CD14-positive monocyte (primary cell): ENCODE data around the gene GRK5. TPM values are rescaled to one million over a fixed set of nuclear protein-coding genes. Genes with fewer than 3 reads are reported as not detected.

Experiments used
- DNase-seq, 3 donors: peaks; one replicate each; pipeline ENCODE4 v3.0.0-alpha.2; 2011 to 2022
- H2AFZ ChIP-seq: 2 replicates; pipeline ENCODE4 v1.6.0; 2012; ENCODE audit warnings: mild to moderate bottlenecking, low read depth, low read length, inconsistent platforms; ENCODE audit not compliant: insufficient read depth, poor library complexity, severe bottlenecking
- H3K27ac ChIP-seq, 2 donors: 1 replicate in 1 of 2; 2 replicates in 1 of 2; pipeline ENCODE4 v1.5.1; 2012 to 2013; ENCODE audit warnings: low read length in 2 of 2, control low read depth in 1 of 2, inconsistent platforms in 1 of 2, low read depth in 1 of 2, mild to moderate bottlenecking in 1 of 2
- H3K27me3 ChIP-seq, 2 donors: one replicate each; pipeline versions ENCODE4 v1.6.0 to v1.6.1; 2011 to 2013; ENCODE audit warnings: low read length in 2 of 2; ENCODE audit not compliant: control insufficient read depth in 2 of 2, insufficient read depth in 2 of 2
- H3K36me3 ChIP-seq, 2 donors: replicated peaks in 1 of 2; 1 replicate in 1 of 2; 2 replicates in 1 of 2; pipeline versions ENCODE4 v1.5.1 to v1.6.1; 2012 to 2013; ENCODE audit warnings: low read length in 2 of 2, control low read depth in 1 of 2, inconsistent platforms in 1 of 2, mild to moderate bottlenecking in 1 of 2; ENCODE audit not compliant: insufficient read depth in 2 of 2, control insufficient read depth in 1 of 2
- H3K4me1 ChIP-seq, 2 donors: 1 replicate in 1 of 2; 2 replicates in 1 of 2; pipeline versions ENCODE4 v1.5.1 to v1.6.1; 2012 to 2013; ENCODE audit warnings: low read length in 2 of 2, control low read depth in 1 of 2, inconsistent platforms in 1 of 2, mild to moderate bottlenecking in 1 of 2, moderate library complexity in 1 of 2; ENCODE audit not compliant: insufficient read depth in 2 of 2, control insufficient read depth in 1 of 2
- H3K4me2 ChIP-seq: replicated peaks from 2 replicates; pipeline ENCODE3; 2012; ENCODE audit warnings: low read length, moderate library complexity, mild to moderate bottlenecking; ENCODE audit not compliant: poor library complexity, severe bottlenecking; ENCODE audit errors: extremely low read depth
- H3K4me3 ChIP-seq, 3 experiments: fragments of 200-600 bp in 1 of 3; sonication (generic) in 1 of 3; replicated peaks in 1 of 3; 1 replicate in 2 of 3; 2 replicates in 1 of 3; pipeline ENCODE4 v1.5.1; 2011 to 2013; ENCODE audit warnings: low read length in 3 of 3, mild to moderate bottlenecking in 3 of 3, control low read depth in 2 of 3, low read depth in 2 of 3, inconsistent platforms in 1 of 3, moderate library complexity in 1 of 3
- H3K79me2 ChIP-seq: 2 replicates; pipeline ENCODE4 v1.6.0; 2012; ENCODE audit warnings: mild to moderate bottlenecking, control low read depth, inconsistent platforms, low read length, moderate library complexity; ENCODE audit not compliant: insufficient read depth
- H3K9ac ChIP-seq: 2 replicates; pipeline ENCODE4 v1.6.0; 2017; ENCODE audit warnings: low read length, mild to moderate bottlenecking; ENCODE audit not compliant: insufficient read depth, poor library complexity, severe bottlenecking
- H3K9me3 ChIP-seq, 2 donors: replicated peaks in 1 of 2; 1 replicate in 1 of 2; 2 replicates in 1 of 2; pipeline versions ENCODE4 v1.5.1 to v1.6.1; 2012 to 2013; ENCODE audit warnings: low read length in 2 of 2, control low read depth in 1 of 2; ENCODE audit not compliant: control insufficient read depth in 1 of 2, insufficient read depth in 1 of 2
- H4K20me1 ChIP-seq: 2 replicates; pipeline ENCODE4 v1.6.0; 2012; ENCODE audit warnings: mild to moderate bottlenecking, low read length, control low read depth, moderate library complexity; ENCODE audit not compliant: insufficient read depth
- H3K27ac Mint-ChIP-seq, 7 donors: one replicate each; pipeline ENCODE4 v1.8.0; 2020; ENCODE audit warnings: mild to moderate bottlenecking in 7 of 7, mixed read lengths in 7 of 7, moderate library complexity in 6 of 7, inconsistent platforms in 2 of 7
- H3K27me3 Mint-ChIP-seq, 3 donors: one replicate each; pipeline ENCODE4 v1.8.0; 2021 to 2022; ENCODE audit warnings: low read depth in 3 of 3, mild to moderate bottlenecking in 3 of 3, mixed read lengths in 3 of 3, moderate library complexity in 3 of 3, inconsistent platforms in 1 of 3
- H3K36me3 Mint-ChIP-seq, 2 donors: one replicate each; pipeline ENCODE4 v1.8.0; 2020; ENCODE audit warnings: mixed read lengths in 2 of 2, inconsistent platforms in 1 of 2, mild to moderate bottlenecking in 1 of 2
- H3K4me1 Mint-ChIP-seq: one replicate; pipeline ENCODE4 v1.8.0; 2020; ENCODE audit warnings: mild to moderate bottlenecking, mixed read lengths
- H3K4me3 Mint-ChIP-seq, 2 donors: one replicate each; pipeline ENCODE4 v1.8.0; 2020; ENCODE audit warnings: mild to moderate bottlenecking in 2 of 2, mixed read lengths in 2 of 2, moderate library complexity in 1 of 2
- H3K9me3 Mint-ChIP-seq, 7 donors: one replicate each; pipeline ENCODE4 v1.8.0; 2020 to 2022; ENCODE audit warnings: mixed read lengths in 7 of 7, mild to moderate bottlenecking in 6 of 7, moderate library complexity in 6 of 7, inconsistent platforms in 2 of 7
- WGBS: methylation state at CpG from one replicate; pipeline ENCODE4 v1.1.5; 2013; ENCODE audit warnings: missing lambda C conversion rate; ENCODE audit not compliant: insufficient coverage; 5-methylcytosine and 5-hydroxymethylcytosine counted together
- intact Hi-C, 2 donors: fragments of 100-400 bp; cut with micrococcal nuclease; formaldehyde crosslinking; loops; one replicate each; pipeline versions ENCODE4 v1.15.0 to v1.15.1; 2023
- polyA plus RNA-seq, 3 donors: library from polyadenylated mRNA; depleted of rRNA in 1 of 3; unstranded in 2 of 3; stranded (reverse) in 1 of 3; fragments of 300-500 nt in 2 of 3; fragments of >200 nt in 1 of 3; fragmentation: Illumina TruSeq in 2 of 3; gene quantifications; 1 replicate in 2 of 3; 2 replicates in 1 of 3; pipeline ENCODE4 v1.2.3, GENCODE V29; 2012 to 2021
- TF ChIP-seq, protein P1 (sequence below): fragments of 200-600 bp; IDR thresholded peaks from one replicate; pipeline ENCODE4 v1.8.0; 2022; ENCODE audit warnings: antibody characterized with exemption, mild to moderate bottlenecking

GRK5 gene
- polyA plus RNA-seq, 3 donors, result 1.2 to 6.5 (median 2.8) TPM

DNA sequence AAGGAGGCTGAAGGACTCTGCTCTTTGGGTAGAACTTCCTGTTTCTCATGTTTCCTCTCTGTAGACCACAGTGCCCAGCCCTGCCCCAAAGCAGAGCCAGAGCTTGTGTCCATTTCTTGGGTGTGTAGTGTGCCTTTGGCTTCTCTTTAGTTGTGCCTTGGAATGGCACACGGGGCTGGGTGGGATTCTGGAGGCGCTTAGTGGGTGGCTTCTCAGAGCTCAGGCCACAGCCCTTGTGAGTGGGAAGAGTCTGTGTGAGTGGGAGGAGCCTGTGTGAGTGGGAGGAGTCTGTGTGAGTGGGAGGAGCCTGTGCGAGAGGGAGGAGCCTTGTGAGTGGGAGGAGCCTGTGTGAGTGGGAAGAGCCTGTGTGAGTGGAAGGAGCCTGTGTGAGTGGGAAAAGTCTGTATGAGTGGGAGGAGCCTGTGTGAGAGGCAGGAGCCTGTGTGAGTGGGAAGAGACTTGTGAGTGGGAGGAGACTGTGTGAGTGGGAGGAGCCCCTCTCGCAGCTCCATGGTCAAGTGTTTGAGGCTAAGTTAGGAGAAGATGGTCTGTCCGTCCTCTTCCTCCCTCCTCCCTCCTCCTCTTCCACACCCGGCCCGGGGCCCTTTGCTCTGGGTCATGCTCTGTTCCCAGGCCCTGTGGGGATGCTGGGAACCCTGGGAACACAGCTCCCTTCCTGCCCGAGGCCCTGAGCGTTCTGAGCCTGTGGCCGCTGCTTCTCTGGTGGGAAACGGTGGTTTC lies 153.0 kb downstream of the GRK5 start:
- DNase-seq, result peak; percentile 7 to 17 (median 15)
- no peaks in the 10 kb centered on the region for H3K27me3 ChIP-seq
- H3K27ac ChIP-seq, result peak overlapping the region in 1 of 2 donors; percentile 11
- no peak overlapping the region for H3K4me2 ChIP-seq
- H3K4me3 ChIP-seq, result no peak overlapping the region
- H3K79me2 ChIP-seq, result no peaks in the 10 kb centered on the region
- H3K27ac Mint-ChIP-seq, result peak overlapping the region in 4 of 7 donors; percentile 26 to 62 (median 61)
- no peaks in the 10 kb centered on the region for H4K20me1 ChIP-seq
- no peak overlapping the region for H3K4me3 Mint-ChIP-seq
- H3K9ac ChIP-seq, result no peak overlapping the region
- H3K9me3 ChIP-seq, result peaks cover 10 to 15% of the 10 kb centered on the region in 2 donors
- peaks cover 2% of the 10 kb centered on the region in 2 donors for H3K36me3 Mint-ChIP-seq
- H3K4me1 ChIP-seq, result peaks cover 0 to 6% of the 10 kb centered on the region in 2 donors
- H2AFZ ChIP-seq, result no peak overlapping the region
- TF ChIP-seq, protein P1, sequence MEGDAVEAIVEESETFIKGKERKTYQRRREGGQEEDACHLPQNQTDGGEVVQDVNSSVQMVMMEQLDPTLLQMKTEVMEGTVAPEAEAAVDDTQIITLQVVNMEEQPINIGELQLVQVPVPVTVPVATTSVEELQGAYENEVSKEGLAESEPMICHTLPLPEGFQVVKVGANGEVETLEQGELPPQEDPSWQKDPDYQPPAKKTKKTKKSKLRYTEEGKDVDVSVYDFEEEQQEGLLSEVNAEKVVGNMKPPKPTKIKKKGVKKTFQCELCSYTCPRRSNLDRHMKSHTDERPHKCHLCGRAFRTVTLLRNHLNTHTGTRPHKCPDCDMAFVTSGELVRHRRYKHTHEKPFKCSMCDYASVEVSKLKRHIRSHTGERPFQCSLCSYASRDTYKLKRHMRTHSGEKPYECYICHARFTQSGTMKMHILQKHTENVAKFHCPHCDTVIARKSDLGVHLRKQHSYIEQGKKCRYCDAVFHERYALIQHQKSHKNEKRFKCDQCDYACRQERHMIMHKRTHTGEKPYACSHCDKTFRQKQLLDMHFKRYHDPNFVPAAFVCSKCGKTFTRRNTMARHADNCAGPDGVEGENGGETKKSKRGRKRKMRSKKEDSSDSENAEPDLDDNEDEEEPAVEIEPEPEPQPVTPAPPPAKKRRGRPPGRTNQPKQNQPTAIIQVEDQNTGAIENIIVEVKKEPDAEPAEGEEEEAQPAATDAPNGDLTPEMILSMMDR, result no peak
- no peaks in the 10 kb centered on the region for H3K36me3 ChIP-seq
- H3K9me3 Mint-ChIP-seq, result peaks cover 9 to 22% (median 17%) of the 10 kb centered on the region in 7 donors
- WGBS, result 90% methylated on average over 8 of the region's 11 CpGs
- intact Hi-C loops, result no loop called here
- H3K27me3 Mint-ChIP-seq, result peaks cover 0 to 5% (median 3%) of the 10 kb centered on the region in 3 donors
- peaks cover 18% of the 10 kb centered on the region for H3K4me1 Mint-ChIP-seq

DNA sequence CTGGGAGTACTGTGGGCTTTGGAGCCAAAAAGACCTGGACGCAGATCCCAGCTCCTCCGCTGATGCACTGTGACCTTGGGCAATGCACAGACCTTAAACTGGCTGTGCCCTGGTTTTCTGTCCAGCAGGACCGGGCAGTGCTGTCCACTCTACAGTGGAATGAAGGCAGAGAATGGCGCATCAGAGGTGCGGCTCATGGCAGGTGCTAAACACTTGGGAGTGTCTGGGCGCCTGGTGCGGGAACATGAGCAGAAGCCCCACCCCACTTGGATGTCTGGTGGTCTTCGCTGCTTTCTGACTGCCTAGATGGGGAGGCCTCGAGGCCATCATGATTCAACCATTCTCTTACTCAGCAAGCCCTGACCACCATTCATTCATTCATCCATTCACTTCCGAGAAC lies 153.7 kb downstream of the GRK5 start:
- Histone ChIP-seq H3K4me3 (no peak overlapping the region), H2AFZ (no peak overlapping the region), H3K9me3 (peaks cover 7 to 12% of the 10 kb centered on the region in 2 donors), H3K27ac (peak overlapping the region in 1 of 2 donors; percentile 11), H3K4me1 (peaks cover 0 to 6% of the 10 kb centered on the region in 2 donors), H3K4me2 (no peak overlapping the region), H3K9ac (no peak overlapping the region), H3K27me3 (no peaks in the 10 kb centered on the region), H3K79me2 (no peaks in the 10 kb centered on the region), H3K36me3 (no peaks in the 10 kb centered on the region), H4K20me1 (no peaks in the 10 kb centered on the region)
- Mint-ChIP-seq H3K27me3 (peaks cover 0 to 3% (median 3%) of the 10 kb centered on the region in 3 donors), H3K4me1 (peaks cover 18% of the 10 kb centered on the region), H3K4me3 (no peak overlapping the region), H3K9me3 (peaks cover 2 to 16% (median 10%) of the 10 kb centered on the region in 7 donors), H3K36me3 (peaks cover 2% of the 10 kb centered on the region in 2 donors), H3K27ac (peak overlapping the region in 1 of 7 donors; percentile 33)
- TF ChIP-seq, protein P1, result no peak
- DNase-seq, result no peak
- WGBS, result 97% methylated on average over 9 of the region's 10 CpGs
- intact Hi-C loops, result no loop called here
